K562 (cell line): ENCODE measurements around the gene CMPK1. TPM values are rescaled to one million over a fixed set of nuclear protein-coding genes. Genes with fewer than 3 reads are reported as not detected.

ENCODE experiments used
- BHLHE40 ChIP-seq: IDR thresholded peaks from 2 replicates; pipeline ENCODE4 v1.6.1; 2011; ENCODE audit warnings: low read length, improper control_type of control experiment
- BMI1 ChIP-seq: fragments of 150-350 bp; IDR thresholded peaks from 2 replicates; pipeline ENCODE4 v1.6.1; 2014; ENCODE audit warnings: low read length
- CAMTA2 ChIP-seq: fragments of 250-450 bp; sonication (Bioruptor Pico); conservative IDR thresholded peaks from 2 replicates; pipeline ENCODE4 v1.5.1; 2022
- CGGBP1 ChIP-seq: fragments of 250-450 bp; sonication (Bioruptor Pico); IDR thresholded peaks from 2 replicates; pipeline ENCODE4 v1.9.0; 2021; ENCODE audit warnings: mild to moderate bottlenecking
- E2F5 ChIP-seq: sonication (generic); formaldehyde crosslinking; IDR thresholded peaks from 2 replicates; pipeline ENCODE4 v1.8.0; 2022; ENCODE audit warnings: mild to moderate bottlenecking, missing genetic modification reagents
- ESRRB ChIP-seq: fragments of 250-450 bp; sonication (Bioruptor Pico); IDR thresholded peaks from 2 replicates; pipeline ENCODE4 v1.5.0; 2020; ENCODE audit warnings: mild to moderate bottlenecking, moderate library complexity, borderline replicate concordance
- FOXK1 ChIP-seq: sonication (generic); formaldehyde crosslinking; IDR thresholded peaks from 2 replicates; pipeline ENCODE4 v1.8.0; 2022; ENCODE audit warnings: missing genetic modification reagents, mild to moderate bottlenecking, borderline replicate concordance
- GABPB1 ChIP-seq: sonication (generic); formaldehyde crosslinking; IDR thresholded peaks from 2 replicates; pipeline ENCODE4 v1.8.0; 2022; ENCODE audit warnings: mild to moderate bottlenecking, missing genetic modification reagents
- HDAC2 ChIP-seq: fragments of 450-650 bp; IDR thresholded peaks from 2 replicates; pipeline ENCODE4 v1.6.1; 2016; ENCODE audit warnings: mild to moderate bottlenecking
- HIVEP1 ChIP-seq: fragments of 250-450 bp; sonication (Bioruptor Pico); IDR thresholded peaks from 2 replicates; pipeline ENCODE4 v1.4.0; 2020; ENCODE audit warnings: mild to moderate bottlenecking
- IRF9 ChIP-seq: fragments of 450-650 bp; IDR thresholded peaks from 2 replicates; pipeline ENCODE4 v1.6.1; 2016; ENCODE audit warnings: missing biosample characterization, missing genetic modification characterization
- KDM4B ChIP-seq, 2 experiments: fragments of 450-650 bp in 1 of 2; sonication (generic) in 1 of 2; IDR thresholded peaks; 2 replicates each; pipeline ENCODE4 v1.6.1; 2016 to 2017; ENCODE audit warnings: borderline replicate concordance in 2 of 2, antibody characterized with exemption in 1 of 2, low read depth in 1 of 2, mild to moderate bottlenecking in 1 of 2
- KLF16 ChIP-seq: IDR thresholded peaks from 2 replicates; pipeline ENCODE4 v1.6.1; 2016; ENCODE audit warnings: antibody characterized with exemption
- MTA2 ChIP-seq: fragments of 450-650 bp; IDR thresholded peaks from 2 replicates; pipeline ENCODE4 v1.6.1; 2016; ENCODE audit warnings: low read depth
- NR2C2 ChIP-seq, 2 experiments: fragments of 200-800 bp in 1 of 2; sonication (Bioruptor generic) in 1 of 2; sonication (generic) in 1 of 2; formaldehyde crosslinking in 1 of 2; IDR thresholded peaks; 2 replicates each; pipeline versions ENCODE4 v1.6.1 to v1.8.0; 2016 to 2022; ENCODE audit warnings: mild to moderate bottlenecking in 1 of 2, missing compliant biosample characterization in 1 of 2, missing genetic modification characterization in 1 of 2, missing genetic modification reagents in 1 of 2
- NRF1 ChIP-seq, 2 experiments: fragments of 450-650 bp; IDR thresholded peaks in 1 of 2; conservative IDR thresholded peaks in 1 of 2; 2 replicates each; pipeline ENCODE4 v1.6.1; 2014; ENCODE audit warnings: mild to moderate bottlenecking in 2 of 2
- SMAD1 ChIP-seq: fragments of 150-350 bp; IDR thresholded peaks from 2 replicates; pipeline ENCODE4 v1.6.1; 2014; ENCODE audit warnings: low read length, low read depth; ENCODE audit not compliant: partially characterized antibody
- SMARCE1 ChIP-seq: fragments of 450-650 bp; IDR thresholded peaks from 2 replicates; pipeline ENCODE4 v1.7.1; 2016; ENCODE audit warnings: mild to moderate bottlenecking
- SRSF9 ChIP-seq: fragments of 200-400 bp; formaldehyde crosslinking; IDR thresholded peaks from 2 replicates; pipeline ENCODE4 v1.6.1; 2017; ENCODE audit warnings: low read depth, low read length, borderline replicate concordance
- TAF15 ChIP-seq: fragments of 200-400 bp; formaldehyde crosslinking; IDR thresholded peaks from 2 replicates; pipeline ENCODE4 v1.6.1; 2017; ENCODE audit warnings: mild to moderate bottlenecking, low read depth, low read length, moderate library complexity
- TCF15 ChIP-seq: fragments of 250-450 bp; sonication (Bioruptor Pico); IDR thresholded peaks from 2 replicates; pipeline ENCODE4 v1.8.0; 2022; ENCODE audit warnings: moderate library complexity, mild to moderate bottlenecking, inconsistent platforms
- TEAD1 ChIP-seq, 2 experiments: fragments of 450-650 bp in 1 of 2; sonication (generic) in 1 of 2; formaldehyde crosslinking; IDR thresholded peaks; 2 replicates each; pipeline versions ENCODE4 v1.4.0 to v1.8.0; 2020 to 2022; ENCODE audit warnings: mild to moderate bottlenecking in 2 of 2, missing genetic modification reagents in 1 of 2
- ZBTB12 ChIP-seq: fragments of 250-450 bp; sonication (Bioruptor Pico); IDR thresholded peaks from 2 replicates; pipeline ENCODE4 v1.4.0; 2020
- ZBTB5 ChIP-seq: fragments of 450-650 bp; IDR thresholded peaks from 2 replicates; pipeline ENCODE4 v1.6.1; 2017; ENCODE audit warnings: antibody characterized with exemption
- ZEB2 ChIP-seq: fragments of 450-650 bp; IDR thresholded peaks from 2 replicates; pipeline ENCODE4 v1.6.1; 2016
- polyA plus RNA-seq, 8 experiments: library from polyadenylated mRNA; depleted of rRNA in 4 of 8; stranded (reverse) in 5 of 8; unstranded in 3 of 8; fragments of >200 nt; fragmentation: Nextera tagmentation in 2 of 8; fragmentation: Illumina TruSeq in 1 of 8; extraction: Ambion mirVana in 2 of 8; extraction: Trizol in 1 of 8; gene quantifications; 2 replicates each; pipeline versions ENCODE4 v1.2.1 to v1.2.3, GENCODE V29; 2011 to 2014; ENCODE audit warnings: inconsistent platforms in 1 of 8, missing spikeins in 1 of 8
- total RNA-seq, 7 experiments: library from RNA; depleted of rRNA in 6 of 7; stranded (reverse); fragments of >200 nt in 6 of 7; fragmentation: Illumina TruSeq in 2 of 7; extraction: Trizol in 2 of 7; gene quantifications; 2 replicates each; pipeline versions ENCODE4 v1.2.1 to v1.2.3, GENCODE V29; 2011 to 2021; ENCODE audit warnings: low replicate concordance in 1 of 7

Gene CMPK1
- total and polyA plus RNA-seq, 9 of the 15 experiments (the other 6 are each of a cell fraction or from before 2014, with no cell fraction given): 54.5 to 197 (median 116) TPM

- TF ChIP-seq ZBTB12: no peak
- TF ChIP-seq TAF15: no peak
- TF ChIP-seq IRF9 (tag): no peak
- peak; percentile 38 for TF ChIP-seq GABPB1 (CRISPR knock-in tag)
- peak; percentile 48 for TF ChIP-seq SMAD1
- no peak for TF ChIP-seq MTA2
- TF ChIP-seq KLF16: no peak
- TF ChIP-seq BHLHE40: peak; percentile 78
- no peak for TF ChIP-seq TCF15 (CRISPR knock-in tag)
- peak; percentile 60; the same call in 1 of the 2 replicates for TF ChIP-seq ZBTB5
- no peak for TF ChIP-seq CGGBP1
- TF ChIP-seq BMI1: no peak
- TF ChIP-seq HDAC2: peak; percentile 7
- TF ChIP-seq FOXK1 (CRISPR knock-in tag): no peak
- TF ChIP-seq NR2C2 (CRISPR knock-in tag; IDR thresholded peaks at IDR 0.05): peak; percentile 61; the same call in 1 of the 2 replicates
- no peak for TF ChIP-seq NR2C2 (tag; IDR thresholded peaks at IDR 0.05)
- peak in 1 of 2 experiments; percentile 72; a peak in 1 of 4 replicates for TF ChIP-seq TEAD1 (CRISPR knock-in tag; IDR thresholded peaks at IDR 0.05)
- no peak for TF ChIP-seq HIVEP1 (CRISPR knock-in tag)
- TF ChIP-seq KDM4B (IDR thresholded peaks at IDR 0.05; ENCODE audit: borderline replicate concordance in 2 of 2, low read depth in 1 of 2): no peak
- TF ChIP-seq E2F5 (CRISPR knock-in tag): no peak
- TF ChIP-seq SRSF9: no peak
- no peak for TF ChIP-seq ESRRB (CRISPR knock-in tag)
- 0 out of 2 replicates have a peak, but pooled peaks have one; percentile 71 for TF ChIP-seq CAMTA2 (CRISPR knock-in tag)
- TF ChIP-seq ZEB2: no peak
- TF ChIP-seq SMARCE1: 0 out of 2 replicates have a peak, but pooled peaks have one; percentile 27
- peak in 1 of 2 experiments; percentile 38; a peak in 3 of 4 replicates for TF ChIP-seq NRF1 (conservative IDR thresholded peaks at IDR 0.05 in 1 of 2, IDR thresholded peaks at IDR 0.05 in 1 of 2)
Measured at GRCh38 chr1:47333578-47333921, at the start of gene CMPK1 (continued).
